Activated B cell treated with CpG ODN at 0.5 μM for 24 hours (primary cell): Measurements from ENCODE around the gene USP30. TPM values are rescaled to one million over a fixed set of nuclear protein-coding genes. Genes with fewer than 3 reads are reported as not detected.

Experiments used
- ATAC-seq: fragments of 200-7000 bp; cut with Tn5 transposase; one replicate; pipeline ENCODE4 v1.10.0; 2021; ENCODE audit warnings: low read depth, mild to moderate bottlenecking, moderate library complexity
- CTCF ChIA-PET: fragments of 350-600 bp; sonication (Branson Sonifier 250); formaldehyde crosslinking; loops from one replicate; lab custom pipeline; 2021; ENCODE audit warnings: antibody characterized with exemption; lab: Charles Lee
- POLR2A ChIA-PET: fragments of 350-600 bp; sonication (Branson Sonifier 250); formaldehyde crosslinking; loops from one replicate; lab custom pipeline; 2021; ENCODE audit warnings: antibody characterized with exemption; lab: Charles Lee
- DNase-seq: peaks from one replicate; pipeline ENCODE4 v3.0.0; 2022
- H3K27ac Mint-ChIP-seq: one replicate; pipeline ENCODE4 v1.8.0; 2020; ENCODE audit warnings: mixed read lengths
- H3K27me3 Mint-ChIP-seq: one replicate; pipeline ENCODE4 v1.8.0; 2021; ENCODE audit warnings: mixed read lengths
- H3K36me3 Mint-ChIP-seq: one replicate; pipeline ENCODE4 v1.8.0; 2021; ENCODE audit warnings: low read depth, mixed read lengths
- H3K4me1 Mint-ChIP-seq: one replicate; pipeline ENCODE4 v1.8.0; 2021; ENCODE audit warnings: mixed read lengths
- H3K4me3 Mint-ChIP-seq: one replicate; pipeline ENCODE4 v1.8.0; 2020; ENCODE audit warnings: mild to moderate bottlenecking, mixed read lengths
- H3K9me3 Mint-ChIP-seq: one replicate; pipeline ENCODE4 v1.8.0; 2020; ENCODE audit warnings: mixed read lengths
- intact Hi-C: fragments of 100-400 bp; cut with micrococcal nuclease; formaldehyde crosslinking; loops from one replicate; pipeline ENCODE4 v1.15.1; 2024
- total RNA-seq: library from RNA; stranded (reverse); gene quantifications from 2 replicates; pipeline ENCODE4 v1.2.3, GENCODE V29; 2022
- TF ChIP-seq, protein P1 (sequence below): fragments of 200-600 bp; IDR thresholded peaks from one replicate; pipeline ENCODE4 v1.8.0; 2022; ENCODE audit warnings: antibody characterized with exemption, mild to moderate bottlenecking

USP30 gene
- total RNA-seq, 1 donor from 2014 or later = 17.7 TPM

DNA sequence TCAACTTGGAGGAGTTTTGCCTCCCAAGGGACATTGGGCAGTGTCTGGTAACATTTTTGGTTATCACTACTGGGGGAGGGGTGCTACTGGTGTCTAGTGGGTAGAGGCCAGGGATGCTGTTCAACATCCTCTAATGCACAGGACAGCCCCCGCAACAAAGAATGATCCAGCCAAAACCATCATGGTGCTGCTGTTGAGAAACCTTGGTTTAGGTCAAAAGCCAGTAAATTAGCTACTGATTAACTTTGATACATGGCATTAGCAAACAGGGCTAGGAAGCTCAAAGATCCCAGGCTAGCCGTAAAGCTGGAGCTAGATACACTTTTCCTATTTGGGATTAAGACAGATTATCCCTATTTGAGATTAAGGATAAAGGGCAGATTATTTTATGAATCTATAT, 32.0 kb downstream of the USP30 start:
- TF ChIP-seq, protein P1, sequence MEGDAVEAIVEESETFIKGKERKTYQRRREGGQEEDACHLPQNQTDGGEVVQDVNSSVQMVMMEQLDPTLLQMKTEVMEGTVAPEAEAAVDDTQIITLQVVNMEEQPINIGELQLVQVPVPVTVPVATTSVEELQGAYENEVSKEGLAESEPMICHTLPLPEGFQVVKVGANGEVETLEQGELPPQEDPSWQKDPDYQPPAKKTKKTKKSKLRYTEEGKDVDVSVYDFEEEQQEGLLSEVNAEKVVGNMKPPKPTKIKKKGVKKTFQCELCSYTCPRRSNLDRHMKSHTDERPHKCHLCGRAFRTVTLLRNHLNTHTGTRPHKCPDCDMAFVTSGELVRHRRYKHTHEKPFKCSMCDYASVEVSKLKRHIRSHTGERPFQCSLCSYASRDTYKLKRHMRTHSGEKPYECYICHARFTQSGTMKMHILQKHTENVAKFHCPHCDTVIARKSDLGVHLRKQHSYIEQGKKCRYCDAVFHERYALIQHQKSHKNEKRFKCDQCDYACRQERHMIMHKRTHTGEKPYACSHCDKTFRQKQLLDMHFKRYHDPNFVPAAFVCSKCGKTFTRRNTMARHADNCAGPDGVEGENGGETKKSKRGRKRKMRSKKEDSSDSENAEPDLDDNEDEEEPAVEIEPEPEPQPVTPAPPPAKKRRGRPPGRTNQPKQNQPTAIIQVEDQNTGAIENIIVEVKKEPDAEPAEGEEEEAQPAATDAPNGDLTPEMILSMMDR = no peak
- ATAC-seq (no peak), DNase-seq (no peak)
- Mint-ChIP-seq H3K4me1 (no peaks in the 10 kb centered on the region), H3K9me3 (peaks cover 3% of the 10 kb centered on the region), H3K27me3 (no peaks in the 10 kb centered on the region), H3K4me3 (no peak overlapping the region), H3K27ac (no peak overlapping the region), H3K36me3 (peaks cover 79% of the 10 kb centered on the region)
- ChIA-PET CTCF (no interaction called here), POLR2A (no interaction called here)
- intact Hi-C loops = no loop called here

DNA sequence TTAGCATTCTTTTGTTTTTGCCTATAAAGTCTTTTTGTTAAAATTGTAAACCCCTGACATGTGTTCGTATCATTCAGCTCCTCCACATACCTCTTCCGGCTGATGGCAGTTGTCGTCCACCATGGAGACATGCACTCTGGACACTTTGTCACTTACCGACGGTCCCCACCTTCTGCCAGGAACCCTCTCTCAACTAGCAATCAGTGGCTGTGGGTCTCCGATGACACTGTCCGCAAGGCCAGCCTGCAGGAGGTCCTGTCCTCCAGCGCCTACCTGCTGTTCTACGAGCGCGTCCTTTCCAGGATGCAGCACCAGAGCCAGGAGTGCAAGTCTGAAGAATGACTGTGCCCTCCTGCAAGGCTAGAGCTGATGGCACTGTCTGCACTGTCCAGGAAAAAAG, 33.2 kb downstream of the USP30 start:
- intact Hi-C loops = no loop called here
- DNase-seq = no peak

DNA sequence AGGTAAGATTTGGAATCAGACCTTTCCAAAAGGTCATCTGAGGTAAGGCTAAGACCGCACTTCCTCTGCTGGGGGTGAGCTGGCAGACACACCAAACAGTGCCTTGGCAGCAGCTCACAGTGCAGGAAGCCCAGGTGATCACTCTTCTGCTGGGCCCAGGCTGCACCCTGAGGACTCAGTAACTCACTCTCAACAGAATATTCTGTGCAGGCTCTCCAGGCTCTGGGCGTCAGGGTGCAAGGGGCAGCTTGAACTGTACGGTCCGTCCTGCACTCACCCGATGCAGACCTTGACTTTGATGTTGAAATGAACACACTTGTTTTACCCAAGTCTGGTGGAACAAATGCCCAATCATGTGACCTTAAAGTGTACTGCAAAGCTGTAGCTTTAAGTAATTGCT, 34.9 kb downstream of the USP30 start:
- Mint-ChIP-seq H3K4me3 (no peak overlapping the region), H3K27ac (no peak overlapping the region), H3K36me3 (peaks cover 72% of the 10 kb centered on the region), H3K9me3 (no peaks in the 10 kb centered on the region), H3K27me3 (no peaks in the 10 kb centered on the region), H3K4me1 (peaks cover 14% of the 10 kb centered on the region)
- CTCF ChIA-PET = interaction anchor here (0.5 kb wide), 1 partner anchor 23 kb away, joined by 3 read pairs; no protein-coding TSS in a partner anchor
- DNase-seq (no peak), ATAC-seq (no peak)
- TF ChIP-seq, protein P1 = no peak
- POLR2A ChIA-PET = no interaction called here
- intact Hi-C loops = no loop called here

More for the DNA sequence above, 33.2 kb downstream of the USP30 start:
- ChIA-PET POLR2A (no interaction called here), CTCF (no interaction called here)
- ATAC-seq = no peak
- Mint-ChIP-seq H3K27me3 (no peaks in the 10 kb centered on the region), H3K4me1 (peaks cover under 1% of the 10 kb centered on the region), H3K9me3 (no peaks in the 10 kb centered on the region), H3K4me3 (no peak overlapping the region), H3K27ac (no peak overlapping the region), H3K36me3 (peaks cover 78% of the 10 kb centered on the region)
- TF ChIP-seq, protein P1 = no peak

DNA sequence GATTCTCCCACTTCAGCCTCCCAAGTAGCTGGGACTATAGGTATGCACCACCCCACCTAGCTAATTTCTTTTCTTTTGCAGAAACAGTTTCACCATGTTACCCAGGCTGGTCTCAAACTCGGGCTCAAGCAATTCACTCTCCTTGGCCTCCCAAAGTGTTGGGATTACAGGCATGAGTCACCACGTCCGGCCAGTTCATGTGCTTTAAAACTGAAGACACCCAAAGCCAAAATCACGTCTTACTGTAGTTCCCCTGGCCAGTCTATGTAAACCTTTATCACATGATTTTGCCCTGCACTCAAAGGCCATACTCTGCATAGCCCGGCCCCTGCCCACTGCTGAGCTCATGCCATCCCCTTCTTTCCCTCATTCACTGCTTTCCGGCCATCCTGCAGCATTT, 36.4 kb downstream of the USP30 start:
- H3K4me3 Mint-ChIP-seq = no peak overlapping the region
- H3K9me3 Mint-ChIP-seq = no peaks in the 10 kb centered on the region
- TF ChIP-seq, protein P1 = no peak
- no peak overlapping the region for H3K27ac Mint-ChIP-seq
- no peak for DNase-seq
- no peak for ATAC-seq
- H3K36me3 Mint-ChIP-seq = peaks cover 65% of the 10 kb centered on the region
- H3K4me1 Mint-ChIP-seq = peaks cover 29% of the 10 kb centered on the region
- intact Hi-C loops = no loop called here
- ChIA-PET CTCF (no interaction called here), POLR2A (no interaction called here)
- no peaks in the 10 kb centered on the region for H3K27me3 Mint-ChIP-seq

DNA sequence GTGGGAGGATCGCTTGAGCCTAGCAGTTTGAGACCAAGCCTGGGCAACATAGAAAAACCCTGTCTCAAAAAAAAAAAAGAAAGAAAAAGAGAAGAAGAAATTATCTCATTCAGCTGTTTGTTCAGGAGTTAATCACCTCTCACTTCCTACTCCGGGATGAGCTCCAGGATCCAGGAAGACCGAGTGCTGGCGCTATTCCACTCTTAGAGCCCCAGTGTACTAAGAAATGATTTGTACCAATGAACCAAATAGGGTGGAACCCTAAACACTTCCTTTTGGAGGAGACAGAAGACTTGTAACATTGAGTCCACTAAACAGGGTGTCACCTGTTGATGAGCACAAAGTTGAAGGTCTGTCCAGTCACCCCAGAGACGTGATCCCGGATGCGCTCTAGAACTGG, 37.3 kb downstream of the USP30 start:
- H3K9me3 Mint-ChIP-seq = no peaks in the 10 kb centered on the region
- peaks cover 64% of the 10 kb centered on the region for H3K36me3 Mint-ChIP-seq
- H3K27me3 Mint-ChIP-seq = no peaks in the 10 kb centered on the region
- intact Hi-C loops = loop anchor here (5.0 to 10.0 kb wide), 4 partner anchors 227 to 1995 kb away; partner anchors contain the start of genes CRY1 and PWP1
- no peak overlapping the region for H3K27ac Mint-ChIP-seq
- ChIA-PET CTCF (no interaction called here), POLR2A (no interaction called here)
- ATAC-seq (no peak), DNase-seq (no peak)
- TF ChIP-seq, protein P1 = no peak
- H3K4me1 Mint-ChIP-seq = peaks cover 30% of the 10 kb centered on the region
- no peak overlapping the region for H3K4me3 Mint-ChIP-seq
